Endothelial cell of umbilical vein (primary cell): Measurements from ENCODE around the gene FAM174B. TPM values are rescaled to one million over a fixed set of nuclear protein-coding genes. Genes with fewer than 3 reads are reported as not detected.

Experiments used
- BruUV-seq: library from RNA; stranded (reverse); fragments of 400-500 nt; replicated peaks from 2 replicates; lab custom pipeline; 2021; lab: Mats Ljungman, UMichigan
- CTCF ChIA-PET: fragments of 300-600, 350-600 bp; sonication (Branson Sonifier 250); formaldehyde crosslinking; loops from one replicate; lab custom pipeline; 2021; ENCODE audit warnings: antibody characterized with exemption, inconsistent platforms; lab: Charles Lee
- POLR2A ChIA-PET: fragments of 300-600, 350-600 bp; sonication (Branson Sonifier 250); formaldehyde crosslinking; loops from one replicate; lab custom pipeline; 2021; ENCODE audit warnings: antibody characterized with exemption, inconsistent platforms; lab: Charles Lee
- DNase-seq: peaks from one replicate; pipeline ENCODE4 v3.0.0-alpha.2; 2011; ENCODE audit warnings: low read depth, low spot score
- FAIRE-seq: peaks from 2 replicates; lab custom pipeline; 2011; peaks lifted over from hg19 to GRCh38; lab: Jason Lieb, UNC
- H2AFZ ChIP-seq: 2 replicates; pipeline ENCODE4 v1.6.0; 2012; ENCODE audit warnings: low read depth, low read length, control low read depth, inconsistent platforms
- H3K27ac ChIP-seq: 2 replicates; pipeline ENCODE4 v1.5.1; 2011; ENCODE audit warnings: low read depth, mild to moderate bottlenecking, control low read depth, low read length, moderate library complexity; ENCODE audit not compliant: insufficient read depth
- H3K27me3 ChIP-seq, 2 experiments: 2 replicates each; pipeline versions ENCODE4 v1.6.0 to v1.6.1; 2011; ENCODE audit warnings: low read length in 2 of 2, mixed read lengths in 1 of 2; ENCODE audit not compliant: control insufficient read depth in 2 of 2, insufficient read depth in 2 of 2
- H3K36me3 ChIP-seq, 2 experiments: 2 replicates in 1 of 2; 3 replicates in 1 of 2; pipeline ENCODE4 v1.5.1; 2011; ENCODE audit warnings: low read length in 2 of 2, mild to moderate bottlenecking in 1 of 2, moderate library complexity in 1 of 2; ENCODE audit not compliant: control insufficient read depth in 2 of 2, insufficient read depth in 2 of 2; ENCODE audit errors: extremely low read depth in 1 of 2
- H3K4me1 ChIP-seq: 3 replicates; pipeline ENCODE4 v1.5.1; 2011; ENCODE audit warnings: mild to moderate bottlenecking, low read length; ENCODE audit not compliant: control insufficient read depth, insufficient read depth; ENCODE audit errors: extremely low read depth
- H3K4me2 ChIP-seq: 2 replicates; pipeline ENCODE4 v1.6.1; 2011; ENCODE audit warnings: low read length, control low read depth, mixed read lengths; ENCODE audit not compliant: insufficient read depth
- H3K4me3 ChIP-seq, 3 experiments: fragments of 200-600 bp in 1 of 3; sonication (generic), shearing (Covaris generic) in 1 of 3; replicated peaks in 1 of 3; 2 replicates each; pipeline ENCODE4 v1.5.1; 2011 to 2016; ENCODE audit warnings: control low read depth in 3 of 3, low read length in 3 of 3, mild to moderate bottlenecking in 2 of 3, inconsistent platforms in 1 of 3, low read depth in 1 of 3, moderate library complexity in 1 of 3; ENCODE audit not compliant: insufficient read depth in 1 of 3
- H3K79me2 ChIP-seq: 2 replicates; pipeline ENCODE4 v1.6.0; 2012; ENCODE audit warnings: low read length, inconsistent platforms; ENCODE audit not compliant: control insufficient read depth, insufficient read depth
- H3K9ac ChIP-seq: replicated peaks from 2 replicates; pipeline ENCODE3; 2011; ENCODE audit warnings: low read length, control low read depth; ENCODE audit not compliant: insufficient read depth; ENCODE audit errors: extremely low read depth
- H3K9me1 ChIP-seq: replicated peaks from 3 replicates; pipeline ENCODE4 v1.6.0; 2011; ENCODE audit warnings: mild to moderate bottlenecking, low read length; ENCODE audit not compliant: control insufficient read depth, insufficient read depth; ENCODE audit errors: extremely low read depth
- H3K9me3 ChIP-seq: replicated peaks from 2 replicates; pipeline ENCODE4 v1.5.1; 2012; ENCODE audit warnings: low read length, inconsistent platforms; ENCODE audit not compliant: control insufficient read depth, insufficient read depth
- H4K20me1 ChIP-seq: replicated peaks from 2 replicates; pipeline ENCODE3; 2011; ENCODE audit warnings: mild to moderate bottlenecking, low read length; ENCODE audit not compliant: control insufficient read depth, insufficient read depth; ENCODE audit errors: extremely low read depth
- EZH2 ChIP-seq: IDR thresholded peaks from 2 replicates; pipeline ENCODE4 v1.6.1; 2012; ENCODE audit warnings: borderline replicate concordance, low read depth, mild to moderate bottlenecking, moderate library complexity, low read length, inconsistent platforms; ENCODE audit not compliant: severe bottlenecking
- FOS ChIP-seq: IDR thresholded peaks from 2 replicates; pipeline ENCODE4 v1.6.1; 2011; ENCODE audit warnings: mild to moderate bottlenecking, low read length, moderate library complexity, borderline replicate concordance; ENCODE audit not compliant: insufficient read depth
- GATA2 ChIP-seq: IDR thresholded peaks from 2 replicates; pipeline ENCODE4 v1.7.0; 2011; ENCODE audit warnings: low read depth, mild to moderate bottlenecking, moderate library complexity, mixed read lengths, low read length; ENCODE audit not compliant: insufficient read length, insufficient read depth
- JUN ChIP-seq: IDR thresholded peaks from 2 replicates; pipeline ENCODE4 v1.6.1; 2011; ENCODE audit warnings: borderline replicate concordance, low read depth; ENCODE audit not compliant: insufficient read length, insufficient read depth
- MYC ChIP-seq: IDR thresholded peaks from one replicate; pipeline ENCODE4 v1.6.1; 2011; ENCODE audit warnings: mild to moderate bottlenecking, low read depth, low read length
- POLR2A ChIP-seq: IDR thresholded peaks from 2 replicates; pipeline ENCODE4 v1.6.1; 2012; ENCODE audit warnings: low read depth, mild to moderate bottlenecking, control low read depth, low read length
- POLR2AphosphoS5 ChIP-seq: IDR thresholded peaks from 2 replicates; pipeline ENCODE4 v1.6.1; 2012; ENCODE audit warnings: low read depth, mild to moderate bottlenecking, control low read depth, low read length, moderate library complexity; ENCODE audit not compliant: insufficient read depth
- dilution Hi-C: fragments of 300-500 bp; cut with MboI; formaldehyde crosslinking; loops from one replicate; pipeline ENCODE4 v1.15.0; 2019; ENCODE audit warnings: low sequenced_read_pairs; ENCODE audit not compliant: extremely low pct_ligation_motif_present
- intact Hi-C: fragments of 100-400 bp; cut with micrococcal nuclease; formaldehyde crosslinking; loops from one replicate; pipeline ENCODE4 v1.10.0; 2022
- polyA plus RNA-seq, 4 experiments: library from polyadenylated mRNA; depleted of rRNA in 3 of 4; stranded (reverse) in 3 of 4; unstranded in 1 of 4; fragments of >200 nt; gene quantifications; 2 replicates each; pipeline versions ENCODE4 v1.2.1 to v1.2.3, GENCODE V29; 2011 to 2012; ENCODE audit warnings: missing spikeins in 1 of 4
- total RNA-seq: library from RNA; stranded (reverse); gene quantifications from 2 replicates; pipeline ENCODE4 v1.2.3, GENCODE V29; 2021
- TF ChIP-seq, protein P1 (sequence below): IDR thresholded peaks from 2 replicates; pipeline ENCODE4 v1.6.1; 2011; ENCODE audit not compliant: insufficient read depth, insufficient read length
- TF ChIP-seq, protein P2 (sequence below), 2 donors: IDR thresholded peaks; 1 replicate in 1 of 2; 2 replicates in 1 of 2; pipeline ENCODE4 v1.5.1; 2011; ENCODE audit warnings: low read length in 2 of 2, mild to moderate bottlenecking in 2 of 2, moderate library complexity in 2 of 2, control low read depth in 1 of 2, inconsistent platforms in 1 of 2, low read depth in 1 of 2; ENCODE audit not compliant: insufficient read depth in 1 of 2; ENCODE audit errors: extremely low read depth in 1 of 2

The FAM174B gene
- total and polyA plus RNA-seq, 2 donors (not counting 3 experiments of a cell fraction or from before 2014, with no cell fraction given): 25.9 to 30.2 TPM

DNA sequence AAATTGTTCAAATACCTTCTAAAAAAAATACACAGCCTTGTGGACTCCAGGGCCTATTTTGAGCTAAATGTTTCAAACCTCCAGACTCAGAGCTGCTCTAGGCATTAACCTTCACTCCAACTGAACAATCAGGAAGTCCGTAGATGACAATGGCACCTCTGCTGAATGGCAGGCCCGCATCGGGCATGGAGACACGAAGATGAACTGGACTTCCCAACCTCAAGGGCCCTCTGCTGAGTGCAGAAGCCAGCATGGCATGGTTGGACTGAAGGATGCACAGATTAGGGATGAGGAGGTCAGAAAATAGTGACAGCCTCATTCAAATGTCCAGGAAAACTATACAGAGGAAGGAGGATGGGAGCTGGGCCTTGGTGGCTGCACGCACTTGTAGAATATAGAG lies 2.2 kb downstream of the FAM174B start:
- no TSS peak for BruUV-seq
- Histone ChIP-seq H3K27ac (no peak overlapping the region), H3K4me3 (no peak overlapping the region), H2AFZ (no peak overlapping the region), H3K4me2 (no peak overlapping the region), H3K9me3 (no peaks in the 10 kb centered on the region), H3K9ac (no peak overlapping the region), H3K9me1 (no peaks in the 10 kb centered on the region), H4K20me1 (no peaks in the 10 kb centered on the region), H3K36me3 (peaks cover 0 to 8% of the 10 kb centered on the region in 2 experiments), H3K4me1 (peaks cover 29% of the 10 kb centered on the region), H3K27me3 (no peaks in the 10 kb centered on the region), H3K79me2 (peaks cover 68% of the 10 kb centered on the region)
- dilution Hi-C loops (no loop called here), intact Hi-C loops (no loop called here)
- no peak for TF ChIP-seq EZH2
- no peak for TF ChIP-seq POLR2A
- TF ChIP-seq GATA2: no peak
- TF ChIP-seq, protein P1, sequence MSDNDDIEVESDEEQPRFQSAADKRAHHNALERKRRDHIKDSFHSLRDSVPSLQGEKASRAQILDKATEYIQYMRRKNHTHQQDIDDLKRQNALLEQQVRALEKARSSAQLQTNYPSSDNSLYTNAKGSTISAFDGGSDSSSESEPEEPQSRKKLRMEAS: no peak
- TF ChIP-seq POLR2AphosphoS5: no peak
- no peak for TF ChIP-seq MYC
- TF ChIP-seq JUN: no peak
- DNase-seq (no peak), FAIRE-seq (no peak)
- ChIA-PET CTCF (interaction anchor here (0.6 to 4.0 kb wide), 5 partner anchors 9 to 131 kb away, joined by 4 to 39 read pairs (median 10); no protein-coding TSS in a partner anchor), POLR2A (no interaction called here)

DNA sequence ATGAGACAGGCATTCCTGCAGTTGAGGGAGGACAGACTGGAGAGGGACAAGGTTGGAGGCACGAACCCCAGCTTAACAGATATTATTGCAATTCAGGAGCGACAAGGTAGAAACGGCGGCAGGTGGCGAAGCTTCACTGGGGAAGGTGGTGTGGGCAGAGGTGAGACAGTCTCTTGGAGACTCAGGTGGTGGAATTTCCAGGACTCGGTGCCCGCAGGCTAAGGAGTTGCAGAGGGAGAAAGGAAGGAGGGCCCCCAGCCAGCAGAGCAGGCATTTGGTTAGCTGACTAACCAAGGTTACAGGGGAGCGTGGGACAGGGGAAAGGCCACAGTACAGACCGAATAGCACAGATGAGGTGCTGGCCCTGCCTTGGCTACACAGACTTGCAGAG lies 3.0 kb downstream of the FAM174B start:
- dilution Hi-C loops (no loop called here), intact Hi-C loops (no loop called here)
- DNase-seq (peak; percentile 36), FAIRE-seq (no peak)
- no peaks in the 10 kb centered on the region for H4K20me1 ChIP-seq
- TF ChIP-seq FOS (no peak), POLR2A (no peak), GATA2 (no peak), POLR2AphosphoS5 (no peak), JUN (no peak), MYC (no peak), EZH2 (no peak)
- TF ChIP-seq, protein P2, sequence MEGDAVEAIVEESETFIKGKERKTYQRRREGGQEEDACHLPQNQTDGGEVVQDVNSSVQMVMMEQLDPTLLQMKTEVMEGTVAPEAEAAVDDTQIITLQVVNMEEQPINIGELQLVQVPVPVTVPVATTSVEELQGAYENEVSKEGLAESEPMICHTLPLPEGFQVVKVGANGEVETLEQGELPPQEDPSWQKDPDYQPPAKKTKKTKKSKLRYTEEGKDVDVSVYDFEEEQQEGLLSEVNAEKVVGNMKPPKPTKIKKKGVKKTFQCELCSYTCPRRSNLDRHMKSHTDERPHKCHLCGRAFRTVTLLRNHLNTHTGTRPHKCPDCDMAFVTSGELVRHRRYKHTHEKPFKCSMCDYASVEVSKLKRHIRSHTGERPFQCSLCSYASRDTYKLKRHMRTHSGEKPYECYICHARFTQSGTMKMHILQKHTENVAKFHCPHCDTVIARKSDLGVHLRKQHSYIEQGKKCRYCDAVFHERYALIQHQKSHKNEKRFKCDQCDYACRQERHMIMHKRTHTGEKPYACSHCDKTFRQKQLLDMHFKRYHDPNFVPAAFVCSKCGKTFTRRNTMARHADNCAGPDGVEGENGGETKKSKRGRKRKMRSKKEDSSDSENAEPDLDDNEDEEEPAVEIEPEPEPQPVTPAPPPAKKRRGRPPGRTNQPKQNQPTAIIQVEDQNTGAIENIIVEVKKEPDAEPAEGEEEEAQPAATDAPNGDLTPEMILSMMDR (IDR thresholded peaks at IDR 0.05; ENCODE audit: extremely low read depth in 1 of 2, insufficient read depth in 1 of 2, low read depth in 1 of 2, low read length in 2 of 2): no peak
- TF ChIP-seq, protein P1: no peak
- H3K9ac ChIP-seq: no peak overlapping the region
- peaks cover 75% of the 10 kb centered on the region for H3K79me2 ChIP-seq
- peaks cover 31% of the 10 kb centered on the region for H3K4me1 ChIP-seq
- no peak overlapping the region for H3K27ac ChIP-seq
- H3K9me3 ChIP-seq: no peaks in the 10 kb centered on the region
- peaks cover 0 to 8% of the 10 kb centered on the region in 2 experiments for H3K36me3 ChIP-seq
- no peak overlapping the region for H2AFZ ChIP-seq
- CTCF ChIA-PET: interaction anchor here (1.5 to 4.0 kb wide), 4 partner anchors 8 to 130 kb away, joined by 3 to 39 read pairs (median 7); no protein-coding TSS in a partner anchor
- no peak overlapping the region for H3K4me3 ChIP-seq
- H3K4me2 ChIP-seq: no peak overlapping the region
- no TSS peak for BruUV-seq
- no peaks in the 10 kb centered on the region for H3K27me3 ChIP-seq
- POLR2A ChIA-PET: no interaction called here
- no peaks in the 10 kb centered on the region for H3K9me1 ChIP-seq
